Right ventricle myocardium superior (tissue), 1 donor: ENCODE measurements around the gene ABHD4. TPM values are rescaled to one million over a fixed set of nuclear protein-coding genes. Genes with fewer than 3 reads are reported as not detected.
"Not testable (repeated sequence)": the region's sequence is repeated elsewhere in the genome, so short reads cannot be mapped to it uniquely, and the experiment has no call there.

Source experiments
- ATAC-seq: fragments of 200-7000 bp; cut with Tn5 transposase; one replicate; pipeline ENCODE4 v1.9.1; 2020; ENCODE audit warnings: mild to moderate bottlenecking; ENCODE audit not compliant: poor library complexity
- DNase-seq: peaks from one replicate; pipeline ENCODE4 v3.0.0-alpha.2; 2020
- intact Hi-C: fragments of 100-400 bp; cut with DNase I; formaldehyde crosslinking; loops from one replicate; pipeline ENCODE4 v1.11.2; 2022
- total RNA-seq: library from RNA; stranded (reverse); fragmentation: NEBNext Ultra II Directional; extraction: Animal tissue kit (Norgen Biotek cat#: 25700); gene quantifications from one replicate; pipeline ENCODE4 v1.2.1, GENCODE V29; 2021
- donor health status: DM: no; HTN: yes; CAD: no; lungs with severe emphysema.

Gene ABHD4
- total RNA-seq, 1 donor from 2014 or later = 19.7 TPM

DNA sequence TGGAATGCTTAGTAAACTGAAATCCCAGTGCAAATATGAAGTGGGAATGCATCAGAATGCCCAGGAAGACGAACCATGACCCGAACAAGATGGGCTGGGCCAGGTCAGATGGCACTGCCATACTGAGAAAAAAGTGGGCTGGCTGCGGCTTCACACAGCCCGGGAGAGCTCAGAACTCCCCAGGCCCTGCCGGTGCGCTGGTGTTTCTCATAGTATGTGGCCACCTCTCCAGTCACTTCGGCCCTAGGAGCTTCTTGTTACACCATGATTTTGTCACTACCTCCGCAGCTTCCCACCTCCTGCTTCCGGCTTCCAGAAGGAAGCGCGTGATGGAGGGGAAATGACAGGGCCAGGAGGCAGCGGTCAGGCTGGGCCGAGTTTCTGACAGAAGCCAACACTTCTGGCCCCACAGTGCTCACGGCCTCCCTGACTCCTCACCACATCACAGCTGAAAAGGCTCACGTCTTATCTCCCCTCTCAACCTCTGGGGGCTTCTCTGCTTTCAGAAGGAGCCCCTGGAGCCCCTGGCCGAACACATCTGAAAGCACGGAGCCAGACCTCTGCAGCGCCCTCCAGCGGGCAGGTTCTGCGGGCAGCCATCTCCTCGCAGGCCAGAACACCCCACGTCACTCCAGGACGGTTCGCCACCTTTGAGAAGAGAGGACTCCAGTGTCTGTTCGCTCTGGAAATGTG, 39.7 kb upstream of the ABHD4 start:
- no peak for ATAC-seq
- no peak for DNase-seq

DNA sequence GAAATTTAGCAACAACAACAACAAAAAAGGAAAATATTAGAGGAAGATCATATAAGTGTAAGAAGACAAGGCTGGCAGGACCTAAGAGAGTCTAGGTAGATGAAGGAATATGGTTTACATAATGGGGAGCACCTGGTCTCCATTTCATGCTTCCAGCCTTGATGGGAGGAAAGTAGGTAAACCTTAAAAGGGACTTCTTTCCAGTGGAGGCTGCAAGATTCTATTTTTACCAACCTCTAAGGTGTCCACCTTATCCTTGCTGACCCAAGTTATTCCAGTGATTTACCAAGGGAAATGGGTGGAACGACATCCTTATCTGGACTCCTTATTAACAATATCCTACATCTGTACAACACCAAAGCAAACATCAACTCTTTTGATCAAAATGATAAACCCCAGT, 39.1 kb upstream of the ABHD4 start:
- no peak for ATAC-seq
- intact Hi-C loops = loop anchor here (5.0 to 10.0 kb wide), 4 partner anchors 93 to 296 kb away; partner anchors contain the start of gene SLC7A7

More for the DNA sequence above, 39.7 kb upstream of the ABHD4 start:
- intact Hi-C loops = loop anchor here (5.0 to 10.0 kb wide), 4 partner anchors 94 to 296 kb away; partner anchors contain the start of gene SLC7A7

DNA sequence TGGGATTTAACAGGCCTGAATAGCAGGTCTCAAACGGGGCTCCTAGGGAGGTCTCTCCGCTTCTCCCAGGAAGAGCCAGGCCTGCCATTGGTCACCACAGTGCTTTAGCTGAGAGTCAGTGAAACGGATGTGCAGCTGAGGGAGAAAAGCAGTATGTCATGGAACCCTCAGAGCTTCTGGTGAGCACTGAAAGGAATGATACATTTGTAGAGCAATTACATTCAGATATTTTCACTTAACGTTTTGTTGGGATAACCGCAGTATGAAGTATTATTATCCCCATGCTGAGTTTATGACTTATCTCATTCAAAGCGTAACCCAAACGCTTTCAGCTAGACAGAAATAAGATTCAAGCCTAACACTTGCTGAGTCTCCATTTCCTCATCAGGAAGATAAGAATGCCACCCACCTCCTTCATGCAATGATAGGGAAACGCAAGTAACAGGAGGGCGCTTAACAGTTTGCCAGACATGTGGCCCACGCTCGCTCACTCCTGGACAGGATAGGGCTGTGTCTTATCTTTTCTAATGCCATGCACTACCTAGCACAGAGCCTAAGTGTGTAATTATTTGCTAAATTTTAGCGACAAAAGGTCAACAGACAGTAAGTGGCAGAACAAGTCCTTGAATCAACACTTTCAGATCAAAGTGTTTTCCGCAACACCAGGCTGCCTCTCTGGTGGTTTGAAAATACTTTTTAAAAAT, 37.3 kb upstream of the ABHD4 start:
- DNase-seq (no peak), ATAC-seq (no peak)
- intact Hi-C loops = no loop called here

More for the DNA sequence above, 39.1 kb upstream of the ABHD4 start:
- no peak for DNase-seq

- DNase-seq (no peak), ATAC-seq (no peak)
- intact Hi-C loops = no loop called here
These were observed 36.8 kb upstream of the ABHD4 start for GRCh38 chr14:22561366-22561660.

GRCh38 chr14:22561661-22562579, 36.2 kb upstream of the ABHD4 start:
- intact Hi-C loops = no loop called here
- ATAC-seq (no peak), DNase-seq (no peak)

DNA sequence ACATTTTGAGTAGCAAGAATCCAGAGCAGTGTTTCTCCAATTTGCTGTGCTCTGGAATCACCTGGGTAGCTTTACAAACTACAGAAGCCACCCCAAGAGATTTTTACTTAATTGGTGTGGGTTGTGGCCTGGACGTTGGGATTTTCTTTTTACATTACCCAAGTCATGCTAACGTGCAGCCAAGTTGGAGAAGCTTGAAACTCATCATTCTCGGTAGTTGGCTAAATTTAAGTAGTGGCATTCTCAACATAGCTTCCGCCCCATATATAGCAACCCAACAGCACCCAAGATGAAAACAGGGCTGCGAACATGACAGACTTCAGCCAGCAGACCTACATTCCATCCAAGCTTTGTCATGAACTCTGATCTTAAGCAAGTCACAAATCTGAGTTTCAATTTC, 34.1 kb upstream of the ABHD4 start:
- DNase-seq (no peak), ATAC-seq (peak; percentile 45)
- intact Hi-C loops = no loop called here

GRCh38 chr14:22564463-22564862, 33.6 kb upstream of the ABHD4 start:
- intact Hi-C loops = no loop called here
- ATAC-seq = no peak
- DNase-seq = no peak

- intact Hi-C loops = no loop called here
- no peak for DNase-seq
- ATAC-seq = no peak
These were observed 32.6 kb upstream of the ABHD4 start for GRCh38 chr14:22565391-22565945.

GRCh38 chr14:22566266-22566665, 31.8 kb upstream of the ABHD4 start:
- ATAC-seq, DNase-seq, intact Hi-C loops: not testable (repeated sequence)

DNA sequence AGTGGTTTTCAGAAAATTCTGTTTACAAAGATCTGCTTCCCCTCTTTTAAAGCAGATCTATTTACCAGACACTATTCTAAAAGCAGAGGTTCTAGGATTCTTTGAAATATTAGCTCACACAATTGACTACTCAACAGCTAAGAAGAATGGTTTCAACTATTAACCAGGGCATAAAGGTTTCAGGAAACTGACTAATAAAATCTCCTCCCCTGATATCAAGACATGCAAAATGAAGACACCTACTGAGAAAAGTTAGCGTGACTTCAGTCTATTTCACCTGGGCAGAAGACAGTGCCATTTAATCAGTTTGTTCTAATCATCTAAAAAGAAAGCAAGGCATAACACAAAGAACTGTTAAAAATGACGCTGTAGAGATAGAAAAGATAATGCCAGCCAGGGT, 31.3 kb upstream of the ABHD4 start:
- intact Hi-C loops = no loop called here
- ATAC-seq (no peak), DNase-seq (no peak)

DNA sequence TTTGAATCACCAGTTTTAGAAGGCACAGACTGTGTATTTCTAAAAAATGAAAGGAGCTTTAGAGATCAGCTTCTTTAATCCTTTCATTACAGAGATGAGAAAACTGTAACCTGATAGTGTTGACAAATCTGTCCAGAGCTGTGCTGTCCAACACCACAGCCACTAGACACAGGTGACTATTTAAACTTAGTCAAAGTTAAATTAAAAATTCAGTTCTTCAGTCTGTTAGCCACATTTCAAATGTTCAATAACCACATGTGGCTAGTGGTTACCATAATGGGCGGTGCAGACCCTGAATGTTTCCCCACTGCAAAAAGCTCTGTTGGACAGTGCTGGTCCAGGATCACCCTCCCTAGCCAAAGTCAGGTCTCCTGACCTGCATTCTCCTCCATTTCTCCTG, 30.7 kb upstream of the ABHD4 start:
- intact Hi-C loops = no loop called here
- ATAC-seq = no peak
- DNase-seq = no peak

DNA sequence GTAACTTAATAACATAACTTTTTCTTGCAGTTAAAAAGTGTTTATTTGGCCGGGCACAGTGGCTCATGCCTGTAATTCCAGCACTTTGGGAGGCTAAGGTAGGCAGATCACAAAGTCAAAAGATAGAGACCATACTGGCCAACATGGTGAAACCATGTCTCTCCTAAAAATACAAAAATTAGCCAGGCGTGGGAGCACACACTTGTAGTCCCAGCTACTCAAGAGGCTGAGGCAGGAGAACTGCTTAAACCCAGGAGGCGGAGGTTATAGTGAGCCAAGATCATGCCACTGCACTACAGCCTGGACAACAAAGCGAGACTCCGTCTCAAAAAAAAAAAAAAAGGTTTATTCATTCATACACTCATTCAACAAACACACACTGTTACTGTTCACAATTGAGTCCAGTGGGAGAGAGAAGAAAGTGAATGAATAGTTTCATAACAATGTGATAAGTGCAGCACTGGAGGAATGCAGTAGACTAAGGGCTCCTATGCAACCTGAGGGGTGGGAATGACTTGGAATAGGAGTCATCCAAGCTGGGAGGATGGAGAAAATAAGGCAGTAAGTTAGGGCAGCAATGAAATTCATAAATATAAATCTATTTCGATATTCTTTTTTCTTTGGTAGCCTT, 28.9 kb upstream of the ABHD4 start:
- DNase-seq (no peak), ATAC-seq (no peak)
- intact Hi-C loops = no loop called here

- ATAC-seq (no peak), DNase-seq (no peak)
- intact Hi-C loops = loop anchor here (5.0 kb wide), 1 partner anchor 83 kb away; no protein-coding TSS in a partner anchor
These were observed 28.4 kb upstream of the ABHD4 start for GRCh38 chr14:22569737-22570131.

GRCh38 chr14:22570132-22570949, 27.8 kb upstream of the ABHD4 start:
- intact Hi-C loops = loop anchor here (5.0 kb wide), 1 partner anchor 82 kb away; no protein-coding TSS in a partner anchor
- ATAC-seq (peak; percentile 86), DNase-seq (no peak)

GRCh38 chr14:22572562-22573058, 25.5 kb upstream of the ABHD4 start:
- intact Hi-C loops = loop anchor here (5.0 kb wide), 1 partner anchor 80 kb away; no protein-coding TSS in a partner anchor
- DNase-seq = no peak
- ATAC-seq = no peak

DNA sequence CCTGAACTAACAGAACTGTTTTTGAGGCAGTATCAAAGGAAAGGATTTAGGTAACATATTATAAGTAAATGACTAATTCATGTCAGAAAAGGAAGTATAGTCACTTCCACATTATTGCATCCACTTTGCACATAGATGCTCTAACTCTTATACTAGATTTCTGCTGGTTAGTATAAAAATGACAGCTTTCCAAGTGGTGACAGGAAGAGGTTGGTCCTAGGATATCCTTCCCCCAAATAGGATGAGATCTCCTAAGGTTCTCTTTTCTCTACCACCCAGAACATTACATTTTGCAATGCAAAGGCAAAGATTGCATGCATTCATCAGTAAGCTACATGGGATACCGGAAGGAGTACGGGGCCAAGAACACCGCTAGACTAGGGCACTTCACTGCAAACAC, 24.3 kb upstream of the ABHD4 start:
- no peak for ATAC-seq
- intact Hi-C loops = loop anchor here (5.0 kb wide), 1 partner anchor 78 kb away; no protein-coding TSS in a partner anchor
- DNase-seq = no peak

GRCh38 chr14:22577334-22577908, 20.7 kb upstream of the ABHD4 start:
- no peak for DNase-seq
- intact Hi-C loops = no loop called here
- ATAC-seq = no peak
